Ascending aorta (tissue), 2 donors: ENCODE results near the gene MORN5. TPM values are rescaled to one million over a fixed set of nuclear protein-coding genes. Genes with fewer than 3 reads are reported as not detected.

Experiments used
- DNase-seq, 2 donors: peaks; one replicate each; pipeline ENCODE4 v3.0.0-alpha.2; 2019; ENCODE audit warnings: low spot score in 2 of 2
- H3K27ac ChIP-seq, 2 donors: fragments of 200-600 bp; sonication (generic); one replicate each; pipeline ENCODE4 v1.5.1; 2016 to 2017; ENCODE audit warnings: mild to moderate bottlenecking in 1 of 2
- H3K27me3 ChIP-seq: fragments of 200-600 bp; sonication (generic); one replicate; pipeline ENCODE4 v1.5.1; 2017
- H3K36me3 ChIP-seq, 2 donors: fragments of 200-600 bp; sonication (generic); one replicate each; pipeline ENCODE4 v1.5.1; 2016
- H3K4me1 ChIP-seq, 2 donors: fragments of 200-600 bp; sonication (generic); one replicate each; pipeline ENCODE4 v1.5.1; 2016 to 2017; ENCODE audit warnings: mild to moderate bottlenecking in 1 of 2
- H3K4me3 ChIP-seq, 2 donors: fragments of 200-600 bp; sonication (generic); one replicate each; pipeline ENCODE4 v1.5.1; 2016 to 2017; ENCODE audit warnings: mild to moderate bottlenecking in 1 of 2
- H3K9me3 ChIP-seq, 2 donors: fragments of 200-600 bp; sonication (generic); one replicate each; pipeline ENCODE4 v1.5.1; 2016
- intact Hi-C: fragments of 100-400 bp; cut with DNase I; formaldehyde crosslinking; loops from one replicate; pipeline ENCODE4 v1.15.1; 2023
- total RNA-seq: library from RNA; depleted of rRNA; stranded (reverse); fragments of >200 nt; gene quantifications from one replicate; pipeline ENCODE4 v1.1.0, GENCODE V29; 2016
- TF ChIP-seq, protein P1 (sequence below), 3 experiments: fragments of 200-600 bp in 2 of 3; fragments of 450-650 bp in 1 of 3; sonication (generic) in 2 of 3; IDR thresholded peaks; one replicate each; pipeline ENCODE4 v1.5.1; 2016 to 2019; ENCODE audit warnings: antibody characterized with exemption in 3 of 3, mild to moderate bottlenecking in 1 of 3, moderate library complexity in 1 of 3

MORN5 gene
- not detected for total RNA-seq

DNA sequence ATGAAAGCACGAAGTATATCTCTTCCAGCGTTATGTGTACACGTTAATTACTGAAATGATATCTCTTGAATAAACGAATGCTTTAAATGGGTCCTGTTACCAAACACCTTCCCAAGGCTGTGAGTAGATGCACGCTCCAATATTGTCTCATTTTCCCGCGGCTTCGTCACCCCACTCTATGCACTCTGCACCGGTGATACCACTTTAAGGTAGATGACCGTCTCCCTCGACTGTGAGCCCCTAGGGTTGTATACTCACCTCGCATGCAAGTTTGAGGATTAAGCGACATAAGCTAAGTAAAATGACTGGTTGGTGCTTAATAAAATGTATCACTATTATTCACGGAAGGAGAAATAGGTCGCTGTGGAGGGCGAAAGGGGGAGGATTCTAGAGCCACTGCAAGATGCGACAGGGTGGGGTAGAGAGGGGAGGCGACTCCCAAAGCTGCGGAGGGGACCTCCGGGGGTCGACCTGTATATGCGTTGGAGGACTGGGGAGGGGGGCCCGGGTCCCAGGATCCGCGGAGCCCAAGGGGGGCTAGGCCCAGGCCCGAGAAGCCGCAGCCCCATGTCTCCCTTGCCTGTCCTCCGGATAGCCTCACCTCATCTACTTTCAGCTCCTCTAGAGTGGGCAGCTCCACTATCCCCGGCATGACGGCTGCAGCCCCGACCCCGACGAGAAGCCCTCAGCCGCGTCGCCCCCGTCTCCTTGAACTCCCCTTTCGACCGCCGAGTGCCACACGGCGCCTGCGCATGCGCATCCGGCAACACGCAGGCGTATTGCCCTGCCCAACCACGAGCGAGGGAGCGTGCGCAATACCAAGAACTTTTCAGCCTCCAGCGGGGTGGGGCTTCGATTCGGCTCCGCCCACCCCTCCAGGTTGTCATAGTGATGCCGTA is at the start of gene MORN5, which contains the start of gene NDUFA8:
TSS of gene MORN5 (plus strand) at position 883 of the 899 bp plus-strand sequence. CDS start 65 bp downstream, outside the sequence.
TSS of gene NDUFA8 (minus strand) at position 754 of the 899 bp plus-strand sequence. CDS start at position 652, 102 bp downstream.
- peak; percentile 86 to 98 for DNase-seq
- no peaks in the 10 kb centered on the region for H3K36me3 ChIP-seq
- no peaks in the 10 kb centered on the region for H3K27me3 ChIP-seq
- TF ChIP-seq, protein P1, sequence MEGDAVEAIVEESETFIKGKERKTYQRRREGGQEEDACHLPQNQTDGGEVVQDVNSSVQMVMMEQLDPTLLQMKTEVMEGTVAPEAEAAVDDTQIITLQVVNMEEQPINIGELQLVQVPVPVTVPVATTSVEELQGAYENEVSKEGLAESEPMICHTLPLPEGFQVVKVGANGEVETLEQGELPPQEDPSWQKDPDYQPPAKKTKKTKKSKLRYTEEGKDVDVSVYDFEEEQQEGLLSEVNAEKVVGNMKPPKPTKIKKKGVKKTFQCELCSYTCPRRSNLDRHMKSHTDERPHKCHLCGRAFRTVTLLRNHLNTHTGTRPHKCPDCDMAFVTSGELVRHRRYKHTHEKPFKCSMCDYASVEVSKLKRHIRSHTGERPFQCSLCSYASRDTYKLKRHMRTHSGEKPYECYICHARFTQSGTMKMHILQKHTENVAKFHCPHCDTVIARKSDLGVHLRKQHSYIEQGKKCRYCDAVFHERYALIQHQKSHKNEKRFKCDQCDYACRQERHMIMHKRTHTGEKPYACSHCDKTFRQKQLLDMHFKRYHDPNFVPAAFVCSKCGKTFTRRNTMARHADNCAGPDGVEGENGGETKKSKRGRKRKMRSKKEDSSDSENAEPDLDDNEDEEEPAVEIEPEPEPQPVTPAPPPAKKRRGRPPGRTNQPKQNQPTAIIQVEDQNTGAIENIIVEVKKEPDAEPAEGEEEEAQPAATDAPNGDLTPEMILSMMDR (IDR thresholded peaks at IDR 0.05) = peak in 1 of 3 experiments; percentile 21
- H3K27ac ChIP-seq = peak within 1 kb of the TSS; percentile 62 to 68
- intact Hi-C loops = loop anchor here (1.0 kb wide), 1 partner anchor 105 kb away; the partner anchor contains the start of genes MRRF and RBM18
- H3K4me3 ChIP-seq = peak within 1 kb of the TSS; percentile 97
- peaks cover 0 to 11% of the 10 kb centered on the region in 2 donors for H3K4me1 ChIP-seq
- H3K9me3 ChIP-seq = no peaks in the 10 kb centered on the region

DNA sequence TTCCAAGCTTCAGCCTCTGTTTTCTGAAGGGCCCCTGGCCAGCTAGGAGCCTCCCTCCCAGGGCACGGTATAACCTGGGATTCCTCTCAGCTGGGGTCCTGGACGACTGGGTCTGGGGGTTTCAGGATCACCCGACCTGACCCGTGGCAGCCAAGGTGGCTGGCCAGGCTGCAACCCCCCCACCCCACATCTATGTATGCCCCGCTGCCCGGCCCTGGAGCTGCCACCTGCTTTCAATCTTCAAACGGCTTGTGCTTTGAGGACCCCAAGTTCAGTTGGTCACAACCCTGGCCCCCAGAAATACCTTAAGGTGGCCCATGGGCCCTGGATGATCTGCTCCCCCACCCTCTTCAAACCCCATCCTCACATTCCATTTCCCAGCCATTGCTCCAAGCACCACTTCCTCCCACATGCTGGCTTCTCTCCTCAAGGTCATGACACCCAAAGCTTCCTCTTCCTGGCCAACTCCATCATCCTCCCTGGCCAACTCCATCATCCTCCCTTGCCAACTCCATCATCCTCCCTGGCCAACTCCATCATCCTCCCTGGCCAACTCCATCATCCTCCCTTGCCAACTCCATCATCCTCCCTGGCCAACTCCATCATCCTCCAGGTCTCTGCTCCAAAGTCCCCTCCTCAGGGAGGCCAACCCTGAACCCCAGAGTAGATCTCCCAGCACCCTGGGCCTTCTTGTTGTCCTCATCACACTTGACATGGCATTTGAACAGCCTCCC is 49.4 kb upstream of the MORN5 start:
- intact Hi-C loops = no loop called here
- no peak for DNase-seq
- Histone ChIP-seq H3K36me3 (no peaks in the 10 kb centered on the region), H3K4me3 (no peak overlapping the region), H3K4me1 (no peaks in the 10 kb centered on the region), H3K27ac (no peak overlapping the region), H3K9me3 (no peaks in the 10 kb centered on the region), H3K27me3 (no peaks in the 10 kb centered on the region)
- TF ChIP-seq, protein P1 (IDR thresholded peaks at IDR 0.05) = no peak

DNA sequence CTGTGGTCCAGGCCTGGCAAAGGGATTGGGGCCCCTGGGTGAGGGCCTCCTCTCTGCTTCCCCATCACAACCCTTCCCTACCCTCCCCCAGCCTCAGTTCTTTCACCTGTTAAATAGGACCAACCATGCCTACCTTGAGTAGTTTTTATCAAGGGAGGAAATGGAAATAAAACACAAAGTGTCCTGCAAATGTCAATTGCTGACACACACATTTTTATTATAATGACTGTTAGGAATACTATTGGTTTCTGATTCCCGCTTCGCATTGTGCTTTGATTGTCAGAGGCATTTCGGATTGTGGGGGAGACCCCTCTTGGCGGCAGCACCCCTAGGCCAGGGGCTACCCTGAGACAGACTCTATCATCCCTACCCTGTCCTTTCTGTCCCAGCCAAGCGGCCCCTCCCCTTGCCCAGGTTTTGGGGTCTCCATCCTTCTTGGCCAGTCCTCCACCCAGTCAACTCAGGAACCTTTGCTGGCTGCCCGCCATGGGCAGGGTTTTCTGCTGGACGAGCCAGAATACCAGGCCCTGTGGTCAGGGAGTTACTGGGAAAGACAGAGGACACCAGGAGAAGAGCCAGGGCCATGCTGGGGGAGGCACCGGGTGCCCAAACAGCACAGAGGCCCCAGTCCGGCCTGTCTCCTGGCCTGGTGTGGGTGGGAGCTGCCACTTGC is 48.2 kb upstream of the MORN5 start:
- H3K27me3 ChIP-seq = no peaks in the 10 kb centered on the region
- DNase-seq = no peak
- H3K4me3 ChIP-seq = no peak overlapping the region
- H3K36me3 ChIP-seq = no peaks in the 10 kb centered on the region
- TF ChIP-seq, protein P1 (IDR thresholded peaks at IDR 0.05) = no peak
- no peak overlapping the region for H3K27ac ChIP-seq
- intact Hi-C loops = no loop called here
- H3K4me1 ChIP-seq = no peaks in the 10 kb centered on the region
- no peaks in the 10 kb centered on the region for H3K9me3 ChIP-seq

DNA sequence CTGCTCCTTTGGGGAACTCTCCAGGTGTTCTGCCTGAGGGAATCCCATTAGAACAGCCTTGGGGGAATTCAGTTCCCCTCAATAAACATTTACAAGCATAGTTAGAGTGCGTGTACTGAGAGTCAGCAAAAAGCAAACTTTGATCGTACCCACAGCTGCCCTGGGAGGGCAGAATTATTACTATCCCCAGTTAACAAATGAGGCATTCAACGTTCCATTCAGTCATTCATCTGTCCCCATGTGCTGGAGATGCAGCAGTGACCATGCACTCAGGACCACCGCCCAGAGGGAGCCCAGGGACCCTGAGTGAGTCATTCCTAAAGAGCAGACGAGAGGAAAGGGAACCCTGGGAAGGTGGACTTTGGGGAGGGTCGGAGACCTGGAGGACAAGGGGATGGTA is 47.5 kb upstream of the MORN5 start:
- H3K27me3 ChIP-seq = no peaks in the 10 kb centered on the region
- H3K4me3 ChIP-seq = no peak overlapping the region
- no peak overlapping the region for H3K27ac ChIP-seq
- no peak for DNase-seq
- H3K4me1 ChIP-seq = no peaks in the 10 kb centered on the region
- H3K36me3 ChIP-seq = no peaks in the 10 kb centered on the region
- H3K9me3 ChIP-seq = no peaks in the 10 kb centered on the region
- intact Hi-C loops = no loop called here
- TF ChIP-seq, protein P1 (IDR thresholded peaks at IDR 0.05) = no peak

DNA sequence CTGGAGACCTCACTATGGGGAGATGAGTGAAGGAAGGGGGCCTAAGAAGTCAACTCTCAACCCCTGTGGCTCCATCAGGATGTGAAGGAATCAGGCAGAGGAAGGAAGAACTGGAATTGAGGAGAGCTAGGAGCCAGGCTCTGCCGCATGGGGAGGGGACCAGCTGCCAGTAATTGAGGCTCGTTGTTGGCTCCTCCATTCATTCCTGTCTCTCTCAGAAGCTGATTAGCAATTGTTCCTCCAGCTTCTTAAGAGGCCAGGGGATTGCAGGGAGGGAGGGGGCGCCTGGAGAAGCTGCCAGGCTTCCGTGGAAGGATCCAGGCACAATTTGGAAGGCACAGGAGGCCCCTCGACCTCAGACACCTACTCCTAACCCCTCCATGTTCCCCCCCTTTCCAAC is 46.1 kb upstream of the MORN5 start:
- intact Hi-C loops = no loop called here
- no peak overlapping the region for H3K27ac ChIP-seq
- no peak for DNase-seq
- TF ChIP-seq, protein P1 (IDR thresholded peaks at IDR 0.05) = no peak
- no peak overlapping the region for H3K4me3 ChIP-seq
- H3K4me1 ChIP-seq = no peaks in the 10 kb centered on the region
- H3K36me3 ChIP-seq = no peaks in the 10 kb centered on the region
- H3K9me3 ChIP-seq = no peaks in the 10 kb centered on the region
- no peaks in the 10 kb centered on the region for H3K27me3 ChIP-seq
